GM12892 (cell line): ENCODE results near the gene POU5F2.

ENCODE experiments used
- DNase-seq: peaks from one replicate; pipeline ENCODE4 v3.0.0; 2011; ENCODE audit not compliant: insufficient read length
- FAIRE-seq: peaks from 2 replicates; lab custom pipeline; 2011; peaks lifted over from hg19 to GRCh38; lab: Jason Lieb, UNC
- POLR2A ChIP-seq: IDR thresholded peaks from 2 replicates; pipeline ENCODE4 v1.6.1; 2011; ENCODE audit warnings: low read depth, low read length, control low read depth
- POLR2AphosphoS5 ChIP-seq: IDR thresholded peaks from 2 replicates; pipeline ENCODE4 v1.6.1; 2011; ENCODE audit warnings: low read depth, low read length, control low read depth
- TAF1 ChIP-seq: IDR thresholded peaks from 2 replicates; pipeline ENCODE4 v1.6.1; 2011; ENCODE audit warnings: low read depth, mild to moderate bottlenecking, control low read depth, low read length, borderline replicate concordance

Gene POU5F2

GRCh38 chr5:93715327-93715726 lies 26.1 kb downstream of the POU5F2 start:
- no peak for DNase-seq
- no peak for FAIRE-seq
- TF ChIP-seq POLR2AphosphoS5: no peak
- TF ChIP-seq TAF1: no peak
- TF ChIP-seq POLR2A: no peak

GRCh38 chr5:93708442-93708841 lies 33.0 kb downstream of the POU5F2 start:
- FAIRE-seq (no peak), DNase-seq (no peak)
- TF ChIP-seq POLR2AphosphoS5 (no peak), TAF1 (no peak), POLR2A (no peak)

- TF ChIP-seq POLR2AphosphoS5 (no peak), TAF1 (no peak), POLR2A (no peak)
- DNase-seq: no peak
- no peak for FAIRE-seq
Measured at GRCh38 chr5:93705896-93706295, 35.5 kb downstream of the POU5F2 start.

GRCh38 chr5:93704996-93705395 lies 36.4 kb downstream of the POU5F2 start:
- FAIRE-seq: no peak
- no peak for TF ChIP-seq POLR2AphosphoS5
- no peak for DNase-seq

GRCh38 chr5:93691997-93692396 lies 49.4 kb downstream of the POU5F2 start:
- FAIRE-seq (no peak), DNase-seq (no peak)
- TF ChIP-seq TAF1 (no peak), POLR2AphosphoS5 (no peak), POLR2A (no peak)
